Urothelium cell line (cell line): Measurements from ENCODE around the gene LRRC56.

Source experiments
- DNase-seq: peaks from one replicate; pipeline ENCODE4 v3.0.0; 2011; ENCODE audit warnings: low spot score, mixed read lengths
- FAIRE-seq: peaks from 2 replicates; lab custom pipeline; 2011; peaks lifted over from hg19 to GRCh38; lab: Jason Lieb, UNC

The LRRC56 gene

DNA sequence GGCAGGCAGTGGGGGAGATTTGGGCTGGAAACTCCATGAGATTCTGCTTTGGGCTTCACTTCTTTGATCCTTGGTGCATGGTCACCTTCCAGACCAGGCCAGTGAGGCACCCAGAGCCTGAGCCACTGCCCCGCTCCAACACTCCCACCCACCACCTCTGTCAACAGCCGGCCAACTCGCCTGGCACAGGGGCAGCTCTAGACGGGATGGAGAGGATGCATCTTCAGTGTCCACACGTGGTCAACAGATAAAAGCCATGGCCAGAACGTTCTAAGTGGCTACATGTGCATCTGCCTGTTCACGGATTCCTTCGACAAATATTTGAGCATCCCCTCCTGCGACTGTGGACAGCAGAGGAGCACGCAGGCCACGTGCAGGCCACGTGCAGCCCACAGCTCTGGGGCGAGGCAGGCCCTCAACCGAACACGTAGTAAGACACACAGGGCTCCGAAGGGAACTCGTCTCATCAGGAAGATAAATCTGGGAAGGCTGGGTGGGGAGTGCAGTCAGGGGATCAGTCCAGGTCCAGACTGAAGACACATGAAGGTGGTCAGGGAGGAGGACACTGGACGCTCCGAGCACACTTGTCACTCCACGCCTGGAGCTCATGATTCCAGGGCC, 1.2 kb downstream of the LRRC56 start:
- FAIRE-seq: no peak
- no peak for DNase-seq

DNA sequence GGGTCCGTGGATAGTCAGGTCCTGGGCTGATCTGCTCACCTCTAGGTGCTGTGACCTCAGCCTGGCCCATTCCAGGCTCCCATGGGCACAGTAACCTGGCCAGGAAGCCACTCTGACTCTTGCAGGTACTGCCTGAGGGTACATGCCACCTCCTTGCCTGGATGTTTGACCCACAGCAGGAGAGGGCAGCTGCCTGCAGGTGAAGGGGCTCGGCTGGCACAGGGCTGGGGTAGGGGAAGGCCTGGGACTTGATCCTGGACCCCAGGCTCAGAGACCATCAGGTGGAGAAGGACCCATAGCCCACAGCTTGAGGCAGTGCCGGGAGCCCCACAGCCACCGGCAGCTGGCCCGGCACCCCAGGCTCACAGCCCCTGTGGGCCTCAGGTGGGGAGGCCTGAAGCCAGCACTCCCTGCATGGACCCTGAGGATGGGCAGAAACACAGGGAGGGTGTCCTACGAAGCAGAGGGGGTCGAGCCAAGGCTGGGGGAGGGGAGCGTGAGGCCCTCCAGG, 2.7 kb downstream of the LRRC56 start:
- DNase-seq (no peak), FAIRE-seq (no peak)

DNA sequence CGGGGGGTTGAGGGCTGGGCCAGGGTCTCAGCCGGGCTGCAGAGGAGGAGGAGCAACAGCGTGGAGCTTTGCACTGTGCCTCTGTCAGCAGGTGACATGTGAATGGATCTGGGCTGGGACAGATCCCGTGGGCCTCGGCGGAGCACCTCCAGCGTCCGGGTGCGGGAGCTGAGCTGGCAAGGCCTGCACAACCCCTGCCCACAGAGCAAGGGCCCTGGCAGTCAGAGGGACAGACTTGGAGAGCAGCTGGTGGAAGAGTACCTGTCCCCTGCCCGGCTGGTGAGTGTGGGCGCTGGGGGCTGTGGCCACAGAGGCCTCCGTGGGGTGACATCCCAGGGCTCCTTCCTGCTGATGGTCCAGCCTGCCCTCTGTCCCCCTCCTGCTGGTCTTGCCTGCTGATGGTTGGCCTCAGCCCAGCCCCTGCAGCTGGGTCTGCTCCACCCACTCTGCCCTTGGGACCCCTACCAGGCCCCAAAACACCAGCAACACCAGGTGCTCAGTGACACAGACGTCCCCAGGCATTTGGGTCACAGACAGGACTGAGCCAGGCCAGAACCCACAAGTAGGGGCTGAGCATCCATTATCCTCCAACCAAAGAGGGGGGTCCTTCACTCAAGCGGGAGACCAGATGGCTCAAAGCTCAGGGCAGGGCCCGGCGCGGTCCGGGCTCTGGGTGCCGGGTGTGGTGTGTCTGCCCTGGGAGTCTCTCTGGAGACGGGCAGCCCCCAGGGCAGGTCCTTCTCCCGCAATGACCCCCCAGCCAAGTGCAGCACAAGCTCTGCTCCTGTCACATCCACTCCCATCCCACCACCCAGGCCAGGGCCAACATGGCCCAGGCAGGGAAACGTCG, 3.5 kb downstream of the LRRC56 start:
- FAIRE-seq: no peak
- DNase-seq: no peak

DNA sequence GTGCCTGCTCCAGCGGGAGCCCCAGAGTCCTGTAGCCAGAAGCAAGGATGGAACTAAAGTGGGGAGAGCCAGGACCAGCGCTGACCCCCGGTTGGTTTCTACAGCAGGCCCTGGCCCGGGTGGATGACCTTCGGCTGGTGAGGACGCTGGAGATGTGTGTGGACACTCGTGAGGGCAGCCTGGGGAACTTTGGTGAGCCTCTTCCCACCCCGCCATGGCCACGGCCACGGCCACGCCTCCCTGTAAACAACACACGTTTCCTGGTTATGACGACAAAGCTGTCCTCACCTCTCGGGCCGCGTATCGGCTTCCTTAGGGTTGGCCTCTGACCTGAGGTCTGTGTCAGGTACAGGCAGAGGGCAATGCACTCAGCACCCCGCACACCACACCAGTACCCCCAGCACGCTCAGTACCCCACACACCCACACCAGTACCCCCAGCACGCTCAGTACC, 4.1 kb downstream of the LRRC56 start:
- FAIRE-seq (no peak), DNase-seq (no peak)

- DNase-seq: no peak
- no peak for FAIRE-seq
Observed at GRCh38 chr11:544817-545166, 7.5 kb downstream of the LRRC56 start.

DNA sequence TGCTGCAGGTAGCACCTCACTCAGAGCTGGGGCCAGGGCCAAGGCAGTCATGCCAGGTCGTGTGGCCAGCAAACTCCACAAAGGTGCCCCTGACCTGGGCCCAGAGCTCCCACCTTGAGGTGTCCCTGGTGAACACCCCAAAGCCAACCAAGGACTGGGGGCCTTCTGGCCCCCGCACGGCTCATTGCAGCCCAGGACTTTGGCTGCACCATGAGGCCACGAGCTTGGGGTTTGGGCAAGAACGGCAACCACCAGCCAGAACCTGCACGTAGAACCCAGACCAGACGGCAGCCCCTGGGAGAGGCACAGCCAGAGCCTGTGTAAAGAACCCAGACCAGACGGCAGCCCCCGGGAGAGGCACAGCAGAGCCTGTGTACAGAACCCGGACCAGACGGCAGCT, 7.8 kb downstream of the LRRC56 start:
- no peak for DNase-seq
- FAIRE-seq: no peak

GRCh38 chr11:548700-549603, 11.6 kb downstream of the LRRC56 start:
- FAIRE-seq: no peak
- no peak for DNase-seq

DNA sequence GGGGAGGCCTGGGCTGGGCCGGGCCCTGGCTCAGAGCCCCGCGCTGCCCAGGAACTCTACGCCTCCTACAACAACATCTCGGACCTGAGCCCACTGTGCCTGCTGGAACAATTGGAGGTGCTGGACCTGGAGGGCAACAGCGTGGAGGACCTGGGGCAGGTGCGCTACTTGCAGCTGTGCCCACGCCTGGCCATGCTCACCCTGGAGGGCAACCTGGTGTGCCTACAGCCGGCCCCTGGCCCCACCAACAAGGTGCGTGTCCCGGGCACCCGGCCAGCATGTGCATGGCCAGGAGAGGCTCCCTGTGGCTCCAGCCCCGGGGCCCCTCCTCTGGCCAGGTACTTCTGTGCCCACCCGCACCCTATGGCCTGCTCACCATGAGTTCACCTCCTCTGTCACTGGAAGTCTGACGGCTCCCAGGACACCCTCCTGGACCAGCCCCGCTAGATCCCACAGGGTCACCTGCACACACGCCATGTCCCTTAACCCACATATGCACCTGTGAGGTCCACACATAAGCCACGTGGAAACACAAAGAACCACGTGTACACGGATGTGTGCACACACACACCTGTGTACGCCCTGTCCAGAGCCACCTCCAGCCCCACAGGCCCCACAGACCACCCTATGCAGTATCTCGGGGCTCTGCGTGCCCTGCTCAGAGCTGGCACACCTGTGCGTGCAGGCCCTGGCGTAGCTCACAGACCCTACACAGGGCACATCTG, 12.9 kb downstream of the LRRC56 start:
- DNase-seq: no peak
- FAIRE-seq: no peak

- FAIRE-seq (no peak), DNase-seq (no peak)
Observed at GRCh38 chr11:550746-551085, 13.4 kb downstream of the LRRC56 start.

GRCh38 chr11:551131-551530, 13.8 kb downstream of the LRRC56 start:
- no peak for FAIRE-seq

GRCh38 chr11:551596-551995, 14.3 kb downstream of the LRRC56 start:
- FAIRE-seq: no peak
- no peak for DNase-seq

More at GRCh38 chr11:551131-551530, 13.8 kb downstream of the LRRC56 start:
- no peak for DNase-seq

DNA sequence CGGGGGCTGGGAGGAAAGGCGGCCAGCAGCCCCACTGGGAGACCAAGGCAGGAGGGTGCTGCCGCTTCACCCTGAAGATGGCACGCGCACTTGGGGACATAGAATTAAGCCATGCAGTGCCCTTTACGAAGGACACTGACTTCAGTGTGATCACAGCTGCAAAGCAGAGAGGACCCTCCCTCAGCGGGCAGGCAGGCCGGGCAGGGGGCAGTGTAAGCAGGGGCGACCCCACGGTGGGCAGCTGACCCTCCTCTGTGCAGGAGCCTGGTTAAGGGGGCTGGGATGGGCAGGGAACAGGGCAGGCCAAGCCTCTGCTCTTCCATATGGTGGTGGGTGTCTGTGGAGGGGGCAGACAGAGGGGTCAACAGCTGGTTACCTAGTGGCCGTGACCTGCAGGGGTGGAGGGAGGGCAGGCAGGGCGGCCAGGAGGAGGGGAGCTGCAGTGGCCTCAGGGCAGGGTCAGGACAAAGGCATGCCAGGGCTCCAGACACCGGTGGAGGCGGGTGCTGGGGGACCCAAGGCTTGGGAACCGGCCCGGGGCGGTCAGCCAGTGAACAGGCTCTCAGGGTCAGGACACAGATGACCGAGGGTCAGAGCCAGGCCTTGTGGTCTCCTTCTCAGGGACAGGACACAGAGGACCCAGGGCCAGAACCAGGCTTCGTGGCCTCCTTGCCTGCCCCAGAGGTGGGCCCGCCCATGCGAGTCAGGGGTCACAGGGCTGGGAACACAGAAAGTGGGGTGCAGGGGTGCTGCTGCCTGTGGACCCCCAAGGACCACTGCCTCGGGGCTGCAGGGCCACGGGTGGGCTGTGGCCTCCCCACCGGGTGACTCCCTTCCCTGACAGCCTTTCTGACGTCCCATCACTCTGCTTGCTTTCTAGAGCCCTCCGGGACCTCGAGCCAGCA, 16.0 kb downstream of the LRRC56 start:
- no peak for DNase-seq
- no peak for FAIRE-seq

GRCh38 chr11:553988-554340, 16.6 kb downstream of the LRRC56 start:
- no peak for DNase-seq

GRCh38 chr11:554428-555226, 17.3 kb downstream of the LRRC56 start:
- peak; percentile 64 for DNase-seq
- no peak for FAIRE-seq

More at GRCh38 chr11:553988-554340, 16.6 kb downstream of the LRRC56 start:
- no peak for FAIRE-seq

- no peak for DNase-seq
- no peak for FAIRE-seq
Observed at GRCh38 chr11:555227-555779, 18.0 kb downstream of the LRRC56 start.

GRCh38 chr11:555780-556661, 18.7 kb downstream of the LRRC56 start:
- FAIRE-seq (no peak), DNase-seq (no peak)

GRCh38 chr11:556662-557256, 19.4 kb downstream of the LRRC56 start:
- DNase-seq: no peak
- FAIRE-seq: no peak
